Measurements from ENCODE around the gene XKRX.

XKRX gene

DNA sequence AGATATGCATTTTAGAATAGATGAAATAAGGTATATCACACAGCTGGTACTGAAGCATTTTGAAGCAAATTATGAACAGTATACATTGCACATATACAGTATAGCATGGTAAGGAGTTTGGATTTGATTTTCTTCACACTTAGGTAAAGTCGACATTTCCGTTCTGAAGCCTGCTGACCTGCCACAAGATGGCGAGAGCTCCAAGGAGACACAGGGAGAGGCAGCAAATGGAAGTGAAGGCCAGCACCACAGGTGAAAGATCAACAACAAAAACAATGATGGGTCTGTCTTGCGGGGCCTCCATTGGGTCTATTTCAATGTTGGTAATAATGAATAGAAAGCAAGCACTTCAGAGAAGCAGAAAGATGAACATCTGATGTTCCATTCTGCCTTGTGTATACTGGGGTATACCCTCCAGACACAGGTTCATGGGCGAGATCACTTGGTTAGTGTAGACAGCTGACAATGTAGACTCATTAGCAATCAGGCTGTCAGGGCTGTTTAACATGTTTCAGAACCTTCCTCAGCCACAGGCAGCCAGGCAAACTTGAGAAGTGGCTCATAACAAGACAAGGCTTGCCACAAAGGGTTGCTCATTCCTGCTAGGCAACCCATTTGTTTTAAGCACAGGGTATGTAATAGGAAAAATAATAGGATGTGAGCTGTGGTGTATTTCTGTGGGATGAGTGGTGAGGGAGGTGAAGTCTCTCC is 33.2 kb downstream of the XKRX start:
- DNase-seq (ENCODE audit: low read depth in 2 of 2, low spot score in 1 of 2): no peak

DNA sequence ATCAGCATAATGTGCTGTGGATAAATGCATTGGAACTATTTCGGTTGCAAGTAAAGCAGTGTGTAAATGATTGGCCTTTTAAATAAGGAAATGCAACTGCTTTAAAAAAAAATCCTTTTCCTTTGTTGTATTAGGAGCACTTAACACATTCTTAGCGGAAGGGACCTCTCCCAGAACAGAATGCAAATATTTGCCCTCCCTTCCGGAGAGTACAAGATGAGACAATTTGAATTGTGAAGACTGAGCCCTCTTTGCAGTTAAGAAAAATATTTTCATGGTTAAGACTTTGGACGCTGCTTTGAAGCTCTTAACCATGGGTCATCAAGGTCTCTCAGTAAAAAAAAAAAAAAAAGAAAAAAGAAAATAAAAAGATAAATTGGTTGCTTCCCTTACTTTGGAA is 45.1 kb downstream of the XKRX start:
- no peak for DNase-seq (ENCODE audit: low read depth in 2 of 2, low spot score in 1 of 2)

DNA sequence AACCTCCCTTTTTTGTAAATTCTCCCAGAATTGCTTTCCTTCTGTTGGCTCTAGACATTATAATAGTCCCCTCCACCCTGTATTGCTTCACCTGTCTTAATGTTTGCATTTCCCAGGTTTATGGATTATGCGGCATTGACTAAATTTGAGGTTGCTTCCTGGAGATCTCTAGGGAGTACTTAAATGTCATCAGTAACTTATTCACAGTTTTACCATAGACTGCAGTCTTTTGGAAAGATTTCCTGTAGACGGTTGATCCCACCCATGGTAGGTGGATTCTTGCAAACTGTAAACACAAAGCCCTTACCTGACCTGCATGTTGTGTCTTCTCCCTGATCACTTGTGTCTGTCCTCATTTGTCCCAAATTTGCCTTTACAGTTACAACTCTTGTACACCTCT is 48.3 kb downstream of the XKRX start:
- DNase-seq (ENCODE audit: low read depth in 2 of 2, low spot score in 1 of 2): no peak

DNA sequence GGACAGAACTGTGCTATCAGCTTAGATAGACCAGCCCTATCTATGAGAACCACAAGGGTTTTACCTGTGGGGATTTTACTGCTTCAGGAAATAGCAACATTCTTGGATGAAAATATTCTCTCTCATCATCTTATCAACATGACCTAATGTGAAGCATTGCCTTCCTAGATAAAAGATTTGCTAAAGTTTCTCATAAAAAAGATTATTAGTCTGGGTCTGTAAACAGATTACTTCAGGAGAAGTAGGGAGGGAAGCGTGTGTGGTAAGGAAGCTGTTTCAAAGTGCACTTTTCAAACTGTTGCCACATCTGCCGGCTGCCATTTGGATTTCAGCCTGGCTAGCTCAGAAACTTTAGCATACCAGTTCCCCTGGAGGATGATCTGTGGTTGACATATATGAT is 54.4 kb downstream of the XKRX start, which contains the start of gene NOX1:
TSS of gene NOX1 (minus strand) at position 35 of the 400 bp plus-strand sequence. CDS start 220 bp downstream, outside the sequence.
- no peak for DNase-seq (ENCODE audit: low read depth in 2 of 2, low spot score in 1 of 2)

DNA sequence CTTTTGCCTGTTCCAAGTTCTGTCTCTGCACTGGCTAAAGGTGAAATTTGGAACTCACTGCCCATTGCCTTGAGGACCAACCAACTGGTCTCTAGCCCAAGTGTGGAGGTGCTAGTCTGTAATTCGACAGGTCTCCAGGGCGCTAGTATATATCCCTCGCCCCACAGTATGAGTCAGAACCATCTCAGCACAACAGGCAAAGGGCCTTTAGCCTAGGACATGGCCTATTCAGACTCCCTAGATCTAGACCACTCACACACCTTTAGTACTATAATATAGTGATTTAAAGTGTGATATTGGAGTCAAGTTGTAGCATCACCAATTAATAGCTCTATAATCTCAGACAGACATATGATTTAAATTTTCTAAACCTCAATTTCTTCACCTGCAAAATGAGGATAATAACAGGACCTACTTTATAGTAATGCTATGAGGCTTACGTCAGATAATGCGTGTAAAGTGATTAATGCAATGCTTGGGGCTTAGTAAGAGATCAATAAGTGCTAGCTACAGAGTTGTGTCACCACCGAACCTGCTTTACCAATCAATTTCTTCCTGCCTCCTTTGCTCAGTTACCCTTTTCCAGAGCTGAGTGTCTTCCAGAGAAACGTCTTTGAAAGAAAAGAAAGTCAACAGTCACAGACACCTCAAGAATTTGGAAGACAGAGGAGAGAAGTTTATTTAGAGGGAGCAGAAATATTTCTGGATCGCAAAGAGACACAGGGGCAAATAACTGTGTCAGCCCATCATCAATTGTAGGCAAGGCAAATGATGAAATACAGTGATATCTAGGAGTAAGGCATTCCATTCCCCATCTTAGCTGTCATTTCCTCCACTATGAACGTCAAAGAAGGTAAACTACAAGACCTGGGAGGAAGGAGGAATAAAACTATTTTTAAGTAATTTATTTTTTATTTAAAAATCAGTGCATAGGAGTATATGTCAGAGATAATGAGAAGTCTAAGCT is 56.8 kb downstream of the XKRX start:
- DNase-seq (ENCODE audit: low read depth in 2 of 2, low spot score in 1 of 2): no peak

DNA sequence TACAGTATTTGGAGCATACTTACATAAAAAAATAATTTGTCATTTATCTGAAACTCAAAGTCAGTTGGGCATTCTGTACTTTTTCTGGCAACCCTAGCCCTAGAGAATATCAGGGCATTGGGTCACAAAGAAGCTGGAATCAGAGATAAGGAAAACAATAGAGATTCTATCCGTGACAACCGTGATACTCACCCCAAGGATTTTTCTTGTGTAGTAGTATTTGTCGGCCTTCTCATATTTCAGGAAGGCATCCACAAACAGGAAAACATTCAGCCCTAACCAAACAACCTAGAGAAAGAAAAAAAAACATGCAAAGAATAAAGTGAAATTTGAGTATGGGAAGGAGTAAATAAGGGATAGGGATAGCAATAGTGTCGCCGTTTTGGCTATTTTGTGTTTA is 58.2 kb downstream of the XKRX start:
- no peak for DNase-seq (ENCODE audit: low read depth in 2 of 2, low spot score in 1 of 2)

DNA sequence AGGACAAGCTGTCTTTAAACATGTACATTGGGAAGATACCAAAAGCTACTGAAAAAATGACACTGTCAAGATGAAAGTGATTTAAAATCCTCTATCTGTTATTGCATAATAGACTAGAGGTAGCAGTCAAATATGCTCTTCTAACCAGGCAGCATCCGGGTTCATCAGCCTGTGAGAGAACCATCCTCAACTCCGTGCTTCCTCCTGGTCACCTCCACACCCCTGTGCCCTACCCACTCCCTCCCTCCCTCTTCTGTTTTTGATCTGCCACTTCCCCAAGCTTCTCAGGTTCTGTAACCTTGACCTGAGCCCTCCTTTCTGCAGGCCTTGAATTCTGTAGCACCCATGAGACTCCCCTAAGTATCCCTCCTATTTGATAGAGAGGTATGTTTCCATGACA is 60.4 kb downstream of the XKRX start:
- DNase-seq (ENCODE audit: low read depth in 2 of 2, low spot score in 1 of 2): no peak

DNA sequence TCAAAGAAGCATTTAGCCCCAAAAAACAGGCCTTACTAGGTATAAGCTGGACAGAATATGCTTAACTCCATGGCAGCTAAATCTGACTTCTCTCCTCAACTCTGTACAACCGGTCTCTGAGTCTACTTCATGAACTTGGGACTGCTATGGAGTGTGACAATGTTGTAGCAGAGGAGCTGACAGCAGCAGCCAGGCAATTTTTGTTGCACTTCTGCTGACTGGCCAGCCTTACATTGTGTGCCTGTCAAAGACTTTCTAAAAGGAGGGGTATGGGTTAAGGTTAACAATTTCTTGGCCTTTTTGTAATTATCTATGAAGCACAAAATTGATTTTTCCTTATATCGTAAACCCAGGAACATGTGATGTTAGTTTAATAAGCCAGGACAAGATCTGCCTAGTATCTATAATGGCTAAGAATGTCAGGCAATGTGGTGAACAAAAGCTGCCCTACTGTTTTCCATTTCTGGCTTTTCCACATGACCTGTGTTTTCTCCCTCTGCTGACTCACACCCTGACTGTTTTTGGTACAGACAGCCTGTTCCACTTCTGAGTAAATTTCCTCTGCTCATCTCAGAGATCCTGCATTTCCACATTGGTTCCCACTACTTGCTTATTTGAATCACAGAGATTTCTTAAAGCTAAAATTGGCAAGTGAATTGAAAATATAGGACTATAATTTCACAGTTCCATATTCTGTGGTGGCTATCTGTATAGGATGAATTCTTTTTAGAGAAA is 63.9 kb downstream of the XKRX start:
- DNase-seq (ENCODE audit: low read depth in 2 of 2, low spot score in 1 of 2): no peak

Data from stimulated activated CD8-positive, alpha-beta memory T cell treated with anti-CD3 and anti-CD28 coated beads, Interleukin-4, amount 100 ng/mL, for 1 hour (primary cell).